Stimulated activated CD8-positive, alpha-beta memory T cell treated with anti-CD3 and anti-CD28 coated beads, Interleukin-7, amount 100 ng/mL, for 48 hours (primary cell): Measurements from ENCODE around the gene ITGAX.

ENCODE experiments used
- DNase-seq, 2 donors: peaks; one replicate each; pipeline ENCODE4 v3.0.0-alpha.2; 2020; ENCODE audit warnings: low read depth in 1 of 2; ENCODE audit errors: extremely low read depth in 1 of 2

The ITGAX gene

GRCh38 chr16:31430380-31431052 lies 75.5 kb downstream of the ITGAX start:
- DNase-seq: no peak
